Activated CD8-positive, alpha-beta T cell treated with anti-CD3 and anti-CD28 coated beads for 36 hours (primary cell): ENCODE measurements around the gene KRT13. TPM values are rescaled to one million over a fixed set of nuclear protein-coding genes. Genes with fewer than 3 reads are reported as not detected.

Source experiments
- ATAC-seq: fragments of 200-7000 bp; cut with Tn5 transposase; one replicate; pipeline ENCODE4 v1.10.0; 2021; ENCODE audit warnings: mild to moderate bottlenecking, moderate library complexity
- CTCF ChIA-PET: fragments of 350-600 bp; sonication (Branson Sonifier 250); formaldehyde crosslinking; loops from one replicate; lab custom pipeline; 2021; ENCODE audit warnings: antibody characterized with exemption; lab: Charles Lee
- POLR2A ChIA-PET: fragments of 350-600 bp; sonication (Branson Sonifier 250); formaldehyde crosslinking; loops from one replicate; lab custom pipeline; 2021; ENCODE audit warnings: antibody characterized with exemption; lab: Charles Lee
- DNase-seq: peaks from one replicate; pipeline ENCODE4 v3.0.0-alpha.2; 2020
- H3K27ac Mint-ChIP-seq: one replicate; pipeline ENCODE4 v1.8.0; 2021; ENCODE audit warnings: mild to moderate bottlenecking, mixed read lengths
- H3K27me3 Mint-ChIP-seq: one replicate; pipeline ENCODE4 v1.8.0; 2021; ENCODE audit warnings: mixed read lengths
- H3K36me3 Mint-ChIP-seq: one replicate; pipeline ENCODE4 v1.8.0; 2021; ENCODE audit warnings: low read depth, mixed read lengths
- H3K4me1 Mint-ChIP-seq: one replicate; pipeline ENCODE4 v1.8.0; 2021; ENCODE audit warnings: low read depth, mixed read lengths
- H3K4me3 Mint-ChIP-seq: one replicate; pipeline ENCODE4 v1.8.0; 2021; ENCODE audit warnings: mild to moderate bottlenecking, moderate library complexity, mixed read lengths
- H3K9me3 Mint-ChIP-seq: one replicate; pipeline ENCODE4 v1.8.0; 2021; ENCODE audit warnings: mixed read lengths
- intact Hi-C: fragments of 100-400 bp; cut with micrococcal nuclease; formaldehyde crosslinking; loops from one replicate; pipeline ENCODE4 v1.10.0; 2022
- microRNA-seq: library from miRNA; unstranded; fragments of <30 nt; microRNA quantifications from one replicate; pipeline ENCODE4 v1.2.0, GENCODE V29; 2022; ENCODE audit warnings: borderline microRNAs expressed, borderline replicate concordance
- total RNA-seq, 2 experiments: library from RNA; stranded (reverse); gene quantifications; one replicate each; pipeline ENCODE4 v1.2.3, GENCODE V29; 2021
- TF ChIP-seq, protein P1 (sequence below): fragments of 200-600 bp; IDR thresholded peaks from one replicate; pipeline ENCODE4 v1.8.0; 2022; ENCODE audit warnings: antibody characterized with exemption, mild to moderate bottlenecking

KRT13 gene
- total RNA-seq, 2 experiments from 2014 or later: not detected

- CTCF ChIA-PET: no interaction called here
- no peaks in the 10 kb centered on the region for H3K9me3 Mint-ChIP-seq
Observed at GRCh38 chr17:41455236-41455635, 50.2 kb downstream of the KRT13 start.

DNA sequence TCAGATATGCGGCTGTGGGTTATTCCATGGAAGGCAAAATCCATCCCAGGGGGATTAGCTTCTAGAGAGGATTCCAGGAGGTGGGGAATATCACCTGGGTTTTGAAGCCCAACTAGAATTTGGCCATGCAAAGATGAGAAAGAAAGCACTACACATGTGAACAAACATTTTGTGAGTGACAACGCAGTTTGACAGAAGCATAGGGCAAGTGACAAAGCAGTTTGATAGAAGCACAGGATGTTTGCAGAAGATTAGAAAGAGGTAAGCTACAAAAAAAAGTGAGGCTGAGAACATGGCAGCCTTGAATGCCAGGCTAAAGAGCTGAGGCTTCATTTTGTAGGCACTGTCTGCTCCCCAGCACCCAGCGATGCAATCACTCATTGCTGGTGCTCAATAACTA lies 52.3 kb downstream of the KRT13 start:
- ChIA-PET POLR2A (no interaction called here), CTCF (interaction anchor here (1.1 to 2.1 kb wide), 2 partner anchors 10 to 12 kb away, joined by 3 to 6 read pairs; no protein-coding TSS in a partner anchor)
- ATAC-seq (no peak), DNase-seq (no peak)
- H3K27ac Mint-ChIP-seq: no peak overlapping the region
- H3K9me3 Mint-ChIP-seq: no peaks in the 10 kb centered on the region
- H3K4me1 Mint-ChIP-seq: no peaks in the 10 kb centered on the region
- H3K36me3 Mint-ChIP-seq: no peaks in the 10 kb centered on the region
- no peak overlapping the region for H3K4me3 Mint-ChIP-seq
- TF ChIP-seq, protein P1, sequence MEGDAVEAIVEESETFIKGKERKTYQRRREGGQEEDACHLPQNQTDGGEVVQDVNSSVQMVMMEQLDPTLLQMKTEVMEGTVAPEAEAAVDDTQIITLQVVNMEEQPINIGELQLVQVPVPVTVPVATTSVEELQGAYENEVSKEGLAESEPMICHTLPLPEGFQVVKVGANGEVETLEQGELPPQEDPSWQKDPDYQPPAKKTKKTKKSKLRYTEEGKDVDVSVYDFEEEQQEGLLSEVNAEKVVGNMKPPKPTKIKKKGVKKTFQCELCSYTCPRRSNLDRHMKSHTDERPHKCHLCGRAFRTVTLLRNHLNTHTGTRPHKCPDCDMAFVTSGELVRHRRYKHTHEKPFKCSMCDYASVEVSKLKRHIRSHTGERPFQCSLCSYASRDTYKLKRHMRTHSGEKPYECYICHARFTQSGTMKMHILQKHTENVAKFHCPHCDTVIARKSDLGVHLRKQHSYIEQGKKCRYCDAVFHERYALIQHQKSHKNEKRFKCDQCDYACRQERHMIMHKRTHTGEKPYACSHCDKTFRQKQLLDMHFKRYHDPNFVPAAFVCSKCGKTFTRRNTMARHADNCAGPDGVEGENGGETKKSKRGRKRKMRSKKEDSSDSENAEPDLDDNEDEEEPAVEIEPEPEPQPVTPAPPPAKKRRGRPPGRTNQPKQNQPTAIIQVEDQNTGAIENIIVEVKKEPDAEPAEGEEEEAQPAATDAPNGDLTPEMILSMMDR: no peak
- intact Hi-C loops: no loop called here
- peaks cover 1% of the 10 kb centered on the region for H3K27me3 Mint-ChIP-seq

More at GRCh38 chr17:41455236-41455635, 50.2 kb downstream of the KRT13 start:
- TF ChIP-seq, protein P1: no peak
- H3K4me1 Mint-ChIP-seq: no peaks in the 10 kb centered on the region
- H3K27ac Mint-ChIP-seq: no peak overlapping the region
- intact Hi-C loops: no loop called here
- no peak overlapping the region for H3K4me3 Mint-ChIP-seq
- peaks cover 1% of the 10 kb centered on the region for H3K27me3 Mint-ChIP-seq
- ATAC-seq (no peak), DNase-seq (no peak)
- H3K36me3 Mint-ChIP-seq: no peaks in the 10 kb centered on the region
- POLR2A ChIA-PET: no interaction called here

- Mint-ChIP-seq H3K27ac (no peak overlapping the region), H3K36me3 (no peaks in the 10 kb centered on the region), H3K27me3 (peaks cover 1% of the 10 kb centered on the region), H3K4me3 (no peak overlapping the region), H3K4me1 (no peaks in the 10 kb centered on the region), H3K9me3 (no peaks in the 10 kb centered on the region)
- intact Hi-C loops: no loop called here
- ATAC-seq (no peak), DNase-seq (no peak)
- TF ChIP-seq, protein P1: no peak
- ChIA-PET POLR2A (no interaction called here), CTCF (interaction anchor here (1.1 to 2.1 kb wide), 2 partner anchors 11 kb away, joined by 3 to 6 read pairs; no protein-coding TSS in a partner anchor)
Observed at GRCh38 chr17:41452281-41452680, 53.1 kb downstream of the KRT13 start.

- TF ChIP-seq, protein P1: no peak
- ATAC-seq (no peak), DNase-seq (no peak)
- intact Hi-C loops: no loop called here
- Mint-ChIP-seq H3K27ac (no peak overlapping the region), H3K9me3 (no peaks in the 10 kb centered on the region), H3K27me3 (peaks cover 1% of the 10 kb centered on the region), H3K4me3 (no peak overlapping the region), H3K36me3 (no peaks in the 10 kb centered on the region), H3K4me1 (no peaks in the 10 kb centered on the region)
- CTCF ChIA-PET: interaction anchor here (2.1 kb wide), 1 partner anchor 10 kb away, joined by 6 read pairs; no protein-coding TSS in a partner anchor
- POLR2A ChIA-PET: no interaction called here
Observed at GRCh38 chr17:41451154-41451728, 54.2 kb downstream of the KRT13 start.

Small RNA genes within 50 kb of the gene (microRNA-seq; reads per million reads assigned to microRNA genes)
- not detected for gene MIR6510

Other genes with a start within 250 kb of the KRT13 start
- gene KRTAP9-6, start 240.2 kb downstream of the KRT13 start, total RNA-seq: not detected
- not detected for gene KRTAP9-7, start 229.9 kb downstream of the KRT13 start, total RNA-seq
- gene KRTAP29-1, start 202.8 kb downstream of the KRT13 start, total RNA-seq: not detected
- gene KRTAP16-1, start 196.3 kb downstream of the KRT13 start, total RNA-seq: not detected
- gene KRTAP17-1, start 189.9 kb downstream of the KRT13 start, total RNA-seq: not detected
- not detected for gene KRT33A, start 154.8 kb downstream of the KRT13 start, total RNA-seq
- gene KRT33B, start 135.8 kb downstream of the KRT13 start, total RNA-seq: not detected
- gene KRT34, start 123.3 kb downstream of the KRT13 start, total RNA-seq: not detected
- gene KRT31, start 108.0 kb downstream of the KRT13 start, total RNA-seq: not detected
- not detected for gene KRT37, start 81.0 kb downstream of the KRT13 start, total RNA-seq
- gene KRT38, start 64.6 kb downstream of the KRT13 start, total RNA-seq: not detected
- gene KRT32, start 38.2 kb downstream of the KRT13 start, total RNA-seq: not detected
- gene KRT35, start 24.5 kb downstream of the KRT13 start, total RNA-seq: not detected
- gene KRT36, start 15.7 kb downstream of the KRT13 start, total RNA-seq: not detected
- gene KRT15, start 13.3 kb upstream of the KRT13 start, total RNA-seq: not detected
- not detected for gene KRT19, start 22.7 kb upstream of the KRT13 start, total RNA-seq
- gene KRT9, start 66.4 kb upstream of the KRT13 start, total RNA-seq: not detected
- not detected for gene KRT14, start 81.3 kb upstream of the KRT13 start, total RNA-seq
- not detected for gene KRT16, start 107.2 kb upstream of the KRT13 start, total RNA-seq
- not detected for gene KRT17, start 119.0 kb upstream of the KRT13 start, total RNA-seq
- gene EIF1, start 183.3 kb upstream of the KRT13 start, total RNA-seq: 100 to 1,000 TPM; 924 to 930 TPM
- gene GAST, start 206.7 kb upstream of the KRT13 start, total RNA-seq: not detected
- under 1 TPM; 0.07 to 0.09 TPM for gene HAP1, start 229.0 kb upstream of the KRT13 start, total RNA-seq